ENCODE measurements around the gene ABCC6.

DNA sequence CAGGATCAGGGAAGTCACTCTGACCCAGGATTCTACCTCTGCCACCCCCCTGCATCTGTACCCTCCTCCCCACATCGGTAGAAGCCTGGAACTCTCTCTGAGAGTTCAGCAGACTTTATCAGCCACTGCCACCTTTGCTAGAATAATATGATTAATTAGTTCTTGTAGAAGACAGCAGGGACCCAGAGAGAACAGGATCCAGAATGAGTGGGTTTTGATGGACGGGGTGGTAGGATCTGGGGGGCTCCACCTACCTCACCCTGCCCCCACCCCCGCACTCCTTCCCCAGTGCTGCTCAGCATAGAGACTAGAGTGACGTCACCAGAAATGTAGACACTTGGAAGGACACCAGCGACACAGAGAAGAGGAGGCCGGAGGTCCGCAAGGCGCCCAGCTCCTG is 33.5 kb downstream of the ABCC6 start:
- TF ChIP-seq EZH2 (IDR thresholded peaks at IDR 0.05; ENCODE audit: borderline replicate concordance, low read depth, low read length, poor library complexity, severe bottlenecking), result no peak
- TF ChIP-seq, protein P1, sequence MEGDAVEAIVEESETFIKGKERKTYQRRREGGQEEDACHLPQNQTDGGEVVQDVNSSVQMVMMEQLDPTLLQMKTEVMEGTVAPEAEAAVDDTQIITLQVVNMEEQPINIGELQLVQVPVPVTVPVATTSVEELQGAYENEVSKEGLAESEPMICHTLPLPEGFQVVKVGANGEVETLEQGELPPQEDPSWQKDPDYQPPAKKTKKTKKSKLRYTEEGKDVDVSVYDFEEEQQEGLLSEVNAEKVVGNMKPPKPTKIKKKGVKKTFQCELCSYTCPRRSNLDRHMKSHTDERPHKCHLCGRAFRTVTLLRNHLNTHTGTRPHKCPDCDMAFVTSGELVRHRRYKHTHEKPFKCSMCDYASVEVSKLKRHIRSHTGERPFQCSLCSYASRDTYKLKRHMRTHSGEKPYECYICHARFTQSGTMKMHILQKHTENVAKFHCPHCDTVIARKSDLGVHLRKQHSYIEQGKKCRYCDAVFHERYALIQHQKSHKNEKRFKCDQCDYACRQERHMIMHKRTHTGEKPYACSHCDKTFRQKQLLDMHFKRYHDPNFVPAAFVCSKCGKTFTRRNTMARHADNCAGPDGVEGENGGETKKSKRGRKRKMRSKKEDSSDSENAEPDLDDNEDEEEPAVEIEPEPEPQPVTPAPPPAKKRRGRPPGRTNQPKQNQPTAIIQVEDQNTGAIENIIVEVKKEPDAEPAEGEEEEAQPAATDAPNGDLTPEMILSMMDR (conservative IDR thresholded peaks at IDR 0.05; ENCODE audit: low read depth, low read length), result no peak
